Fibroblast of lung (primary cell): ENCODE measurements around the gene PGR. TPM values are rescaled to one million over a fixed set of nuclear protein-coding genes. Genes with fewer than 3 reads are reported as not detected.

Experiments used
- DNase-seq, 2 donors: peaks; one replicate each; pipeline versions ENCODE4 v3.0.0 to v3.0.0-alpha.2; 2010; ENCODE audit warnings: low read depth in 2 of 2
- H2AFZ ChIP-seq: 2 replicates; pipeline ENCODE4 v1.5.1; 2012; ENCODE audit warnings: low read length, control low read depth, inconsistent platforms
- H3K27ac ChIP-seq: 2 replicates; pipeline ENCODE4 v1.5.1; 2011; ENCODE audit warnings: low read length, control low read depth; ENCODE audit not compliant: insufficient read depth
- H3K27me3 ChIP-seq: 2 replicates; pipeline ENCODE4 v1.5.1; 2011; ENCODE audit warnings: mild to moderate bottlenecking, low read length; ENCODE audit not compliant: control insufficient read depth, insufficient read depth
- H3K36me3 ChIP-seq: 2 replicates; pipeline ENCODE4 v1.5.1; 2011; ENCODE audit warnings: low read length; ENCODE audit not compliant: control insufficient read depth, insufficient read depth
- H3K4me1 ChIP-seq: 2 replicates; pipeline ENCODE4 v1.5.1; 2011; ENCODE audit warnings: low read length; ENCODE audit not compliant: control insufficient read depth, insufficient read depth; ENCODE audit errors: extremely low read depth
- H3K4me2 ChIP-seq: 2 replicates; pipeline ENCODE4 v1.5.1; 2011; ENCODE audit warnings: low read length, control low read depth; ENCODE audit not compliant: insufficient read depth; ENCODE audit errors: extremely low read depth
- H3K4me3 ChIP-seq, 4 experiments: fragments of 200-600 bp in 1 of 4; sonication (generic) in 1 of 4; replicated peaks in 1 of 4; 2 replicates each; pipeline ENCODE4 v1.5.1; 2011 to 2016; ENCODE audit warnings: low read length in 4 of 4, low read depth in 3 of 4, mild to moderate bottlenecking in 3 of 4, control low read depth in 2 of 4, inconsistent platforms in 1 of 4, mixed read lengths in 1 of 4; ENCODE audit not compliant: insufficient read depth in 1 of 4; ENCODE audit errors: control extremely low read depth in 1 of 4
- H3K79me2 ChIP-seq: 2 replicates; pipeline ENCODE4 v1.5.1; 2012; ENCODE audit warnings: mild to moderate bottlenecking, low read length, inconsistent platforms; ENCODE audit not compliant: control insufficient read depth, insufficient read depth
- H3K9ac ChIP-seq: 2 replicates; pipeline ENCODE4 v1.5.1; 2011; ENCODE audit warnings: mild to moderate bottlenecking, low read length, control low read depth; ENCODE audit not compliant: insufficient read depth
- H3K9me3 ChIP-seq: 2 replicates; pipeline ENCODE4 v1.5.1; 2012; ENCODE audit warnings: low read depth, low read length; ENCODE audit not compliant: control insufficient read depth, insufficient read depth
- H4K20me1 ChIP-seq: 2 replicates; pipeline ENCODE4 v1.5.1; 2011; ENCODE audit warnings: low read length; ENCODE audit not compliant: control insufficient read depth, insufficient read depth; ENCODE audit errors: extremely low read depth
- CTCF ChIP-seq, 2 donors: IDR thresholded peaks in 1 of 2; conservative IDR thresholded peaks in 1 of 2; 1 replicate in 1 of 2; 2 replicates in 1 of 2; pipeline ENCODE4 v1.5.1; 2011 to 2012; ENCODE audit warnings: low read length in 2 of 2, control low read depth in 1 of 2, inconsistent platforms in 1 of 2, low read depth in 1 of 2, mild to moderate bottlenecking in 1 of 2
- EZH2 ChIP-seq: IDR thresholded peaks from 2 replicates; pipeline ENCODE4 v1.5.1; 2012; ENCODE audit warnings: low read length, control low read depth, mild to moderate bottlenecking; ENCODE audit errors: missing control alignments
- polyA plus RNA-seq, 2 donors: library from polyadenylated mRNA; depleted of rRNA in 1 of 2; stranded (reverse) in 1 of 2; unstranded in 1 of 2; fragments of >200 nt; gene quantifications; 2 replicates each; pipeline ENCODE4 v1.2.1, GENCODE V29; 2011 to 2012; ENCODE audit warnings: missing spikeins in 1 of 2
- total RNA-seq: library from RNA; depleted of rRNA; stranded (reverse); fragments of >200 nt; gene quantifications from 2 replicates; pipeline ENCODE4 v1.2.1, GENCODE V29; 2014

Gene PGR
- total and polyA plus RNA-seq, 2 donors (not counting 1 experiment from before 2014, with no cell fraction given), result 0.19 to 2.0 TPM

DNA sequence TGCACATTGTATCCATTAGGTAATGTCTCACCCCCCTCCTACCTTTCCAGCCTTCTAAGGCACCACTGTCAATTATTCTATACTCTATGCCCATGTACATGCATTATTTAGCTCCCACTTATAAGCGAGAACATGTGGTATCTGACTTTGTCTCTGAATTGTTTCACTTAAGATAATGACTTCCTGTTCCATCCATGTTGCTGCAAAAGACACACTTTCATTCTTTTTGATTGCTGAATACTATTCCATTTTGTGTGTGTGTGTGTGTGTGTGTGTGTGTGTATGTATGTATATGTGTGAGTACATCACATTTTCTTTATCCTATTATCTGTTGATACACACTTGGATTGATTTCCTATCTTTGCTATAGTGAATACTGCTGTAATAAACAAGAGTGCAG, 84.2 kb downstream of the PGR start:
- Histone ChIP-seq H3K27ac (no peak overlapping the region), H3K4me3 (no peak overlapping the region), H4K20me1 (no peaks in the 10 kb centered on the region), H2AFZ (no peak overlapping the region), H3K79me2 (no peaks in the 10 kb centered on the region), H3K4me2 (no peak overlapping the region), H3K9ac (no peak overlapping the region), H3K27me3 (no peaks in the 10 kb centered on the region), H3K36me3 (no peaks in the 10 kb centered on the region), H3K4me1 (no peaks in the 10 kb centered on the region), H3K9me3 (no peaks in the 10 kb centered on the region)
- TF ChIP-seq CTCF (conservative IDR thresholded peaks at IDR 0.05 in 1 of 2, IDR thresholded peaks at IDR 0.05 in 1 of 2; ENCODE audit: low read depth in 1 of 2, low read length in 2 of 2), result no peak
- no peak for DNase-seq

DNA sequence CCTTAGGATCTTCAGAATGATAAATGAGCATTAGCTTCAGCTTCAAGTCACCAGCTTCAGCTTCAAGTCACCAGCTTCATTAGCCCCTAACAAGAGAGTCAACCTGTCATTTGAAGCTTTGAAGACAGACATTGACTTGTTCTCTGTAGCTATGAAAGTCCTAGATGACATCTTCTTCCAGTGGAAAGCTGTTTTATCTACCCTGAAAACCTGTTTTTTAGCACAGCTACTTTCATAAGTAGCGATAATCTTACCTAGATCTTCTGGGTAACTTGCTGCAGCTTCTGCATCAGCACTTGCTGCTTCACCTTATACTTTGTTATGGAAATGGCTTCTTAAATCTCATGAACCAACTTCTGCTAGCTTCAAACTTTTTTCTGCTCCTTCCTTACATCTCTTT, 85.7 kb downstream of the PGR start:
- no peak for TF ChIP-seq EZH2
- TF ChIP-seq CTCF (conservative IDR thresholded peaks at IDR 0.05 in 1 of 2, IDR thresholded peaks at IDR 0.05 in 1 of 2; ENCODE audit: low read depth in 1 of 2, low read length in 2 of 2), result no peak
- Histone ChIP-seq H3K79me2 (no peaks in the 10 kb centered on the region), H2AFZ (no peak overlapping the region), H3K9ac (no peak overlapping the region), H3K4me1 (no peaks in the 10 kb centered on the region), H3K4me2 (no peak overlapping the region), H3K27me3 (no peaks in the 10 kb centered on the region), H3K36me3 (no peaks in the 10 kb centered on the region), H4K20me1 (no peaks in the 10 kb centered on the region), H3K27ac (no peak overlapping the region), H3K9me3 (no peaks in the 10 kb centered on the region), H3K4me3 (no peak overlapping the region)
- DNase-seq, result no peak

- no peak overlapping the region for H3K4me3 ChIP-seq
These were observed 93.7 kb downstream of the PGR start for GRCh38 chr11:101035872-101036271.

More at GRCh38 chr11:101035872-101036271, 93.7 kb downstream of the PGR start:
- no peak for DNase-seq
- H2AFZ ChIP-seq, result no peak overlapping the region
- no peak overlapping the region for H3K4me2 ChIP-seq
- no peaks in the 10 kb centered on the region for H3K4me1 ChIP-seq
- no peaks in the 10 kb centered on the region for H3K9me3 ChIP-seq
- no peaks in the 10 kb centered on the region for H3K36me3 ChIP-seq
- H4K20me1 ChIP-seq, result no peaks in the 10 kb centered on the region
- TF ChIP-seq EZH2, result no peak
- no peak for TF ChIP-seq CTCF (conservative IDR thresholded peaks at IDR 0.05 in 1 of 2, IDR thresholded peaks at IDR 0.05 in 1 of 2; ENCODE audit: low read depth in 1 of 2, low read length in 2 of 2)
- H3K27ac ChIP-seq, result no peak overlapping the region
- no peaks in the 10 kb centered on the region for H3K79me2 ChIP-seq
- no peaks in the 10 kb centered on the region for H3K27me3 ChIP-seq
- no peak overlapping the region for H3K9ac ChIP-seq
